MM.1S (cell line): Measurements from ENCODE around the gene MUC22.

ENCODE experiments used
- DNase-seq: peaks from one replicate; pipeline ENCODE4 v3.0.0-alpha.2; 2015
- H2AFZ ChIP-seq: fragments of 300-600 bp; sonication (generic); 2 replicates; pipeline ENCODE4 v1.6.0; 2016; ENCODE audit warnings: antibody characterized with exemption, low read length
- H3F3A ChIP-seq: fragments of 300-600 bp; sonication (generic); 2 replicates; pipeline ENCODE4 v1.6.1; 2016; ENCODE audit warnings: mild to moderate bottlenecking, antibody characterized with exemption, low read length, moderate library complexity, mixed read lengths; ENCODE audit not compliant: insufficient read depth
- H3K27ac ChIP-seq: fragments of 300-600 bp; sonication (generic); 2 replicates; pipeline ENCODE4 v1.5.1; 2016; ENCODE audit warnings: mild to moderate bottlenecking, low read length
- H3K27me3 ChIP-seq: fragments of 300-600 bp; sonication (generic); replicated peaks from 2 replicates; pipeline ENCODE4 v1.6.0; 2016; ENCODE audit warnings: low read length; ENCODE audit not compliant: insufficient read depth
- H3K36me3 ChIP-seq: fragments of 300-600 bp; sonication (generic); replicated peaks from 2 replicates; pipeline ENCODE4 v1.6.1; 2016; ENCODE audit warnings: mild to moderate bottlenecking, low read length, mixed read lengths; ENCODE audit not compliant: insufficient read depth
- H3K4me1 ChIP-seq: fragments of 300-600 bp; sonication (generic); 2 replicates; pipeline ENCODE4 v1.6.1; 2016; ENCODE audit warnings: low read length, mixed read lengths
- H3K4me2 ChIP-seq: fragments of 300-600 bp; sonication (generic); 2 replicates; pipeline ENCODE4 v1.6.0; 2016; ENCODE audit warnings: low read depth, low read length
- H3K4me3 ChIP-seq: fragments of 300-600 bp; sonication (generic); 2 replicates; pipeline ENCODE4 v1.5.1; 2016; ENCODE audit warnings: low read length, mixed read lengths
- H3K79me2 ChIP-seq: fragments of 300-600 bp; sonication (generic); 2 replicates; pipeline ENCODE4 v1.6.1; 2016; ENCODE audit warnings: mixed run types, low read length, mixed read lengths
- H3K9ac ChIP-seq: fragments of 300-600 bp; sonication (generic); 2 replicates; pipeline ENCODE4 v1.6.1; 2016; ENCODE audit warnings: low read length, mixed read lengths
- H3K9me2 ChIP-seq: fragments of 300-600 bp; sonication (generic); replicated peaks from 2 replicates; pipeline ENCODE4 v1.6.1; 2016; ENCODE audit warnings: mild to moderate bottlenecking, low read length, mixed read lengths; ENCODE audit not compliant: insufficient read depth
- H3K9me3 ChIP-seq: fragments of 300-600 bp; sonication (generic); replicated peaks from 2 replicates; pipeline ENCODE4 v1.6.1; 2016; ENCODE audit warnings: mild to moderate bottlenecking, low read length, mixed read lengths; ENCODE audit not compliant: insufficient read depth
- H4K20me1 ChIP-seq: fragments of 300-600 bp; sonication (generic); 2 replicates; pipeline ENCODE4 v1.6.1; 2016; ENCODE audit warnings: mild to moderate bottlenecking, low read length, moderate library complexity, mixed read lengths; ENCODE audit not compliant: insufficient read depth
- CTCF ChIP-seq: fragments of 300-600 bp; sonication (generic); IDR thresholded peaks from 2 replicates; pipeline ENCODE4 v1.5.1; 2016; ENCODE audit warnings: antibody characterized with exemption, low read length, mixed read lengths
- EZH2 ChIP-seq: fragments of 300-600 bp; sonication (generic); optimal IDR thresholded peaks from 2 replicates; pipeline ENCODE3; 2017; ENCODE audit warnings: low read depth, mild to moderate bottlenecking, antibody characterized with exemption, low read length, mixed read lengths
- EZH2phosphoT487 ChIP-seq: fragments of 300-600 bp; sonication (generic); IDR thresholded peaks from 2 replicates; pipeline ENCODE4 v1.6.1; 2018; ENCODE audit warnings: antibody characterized with exemption, low read length

The MUC22 gene

GRCh38 chr6:30963641-30964040, 46.6 kb upstream of the MUC22 start:
- Histone ChIP-seq H3F3A (no peaks in the 10 kb centered on the region), H3K79me2 (no peaks in the 10 kb centered on the region), H3K9ac (no peak overlapping the region), H3K4me2 (no peak overlapping the region), H3K9me3 (no peaks in the 10 kb centered on the region), H3K36me3 (no peaks in the 10 kb centered on the region), H3K4me1 (peaks cover 8% of the 10 kb centered on the region; the same call in 1 of the 2 replicates), H2AFZ (no peak overlapping the region), H3K9me2 (no peaks in the 10 kb centered on the region), H3K27ac (peak overlapping the region; percentile 15; the same call in 1 of the 2 replicates), H4K20me1 (no peaks in the 10 kb centered on the region), H3K4me3 (no peak overlapping the region), H3K27me3 (no peaks in the 10 kb centered on the region)
- TF ChIP-seq EZH2phosphoT487 (no peak), CTCF (no peak), EZH2 (no peak)
- no peak for DNase-seq

- no peaks in the 10 kb centered on the region for H3K27me3 ChIP-seq
- TF ChIP-seq CTCF (no peak), EZH2 (no peak), EZH2phosphoT487 (no peak)
- H3K36me3 ChIP-seq: no peaks in the 10 kb centered on the region
- H3K27ac ChIP-seq: peak overlapping the region; percentile 15; the same call in 1 of the 2 replicates
- H3K9me2 ChIP-seq: no peaks in the 10 kb centered on the region
- no peak overlapping the region for H2AFZ ChIP-seq
- H3K4me1 ChIP-seq: peaks cover 8% of the 10 kb centered on the region; the same call in 1 of the 2 replicates
- H3K9me3 ChIP-seq: no peaks in the 10 kb centered on the region
- no peak overlapping the region for H3K9ac ChIP-seq
- H4K20me1 ChIP-seq: no peaks in the 10 kb centered on the region
- no peak for DNase-seq
- no peak overlapping the region for H3K4me2 ChIP-seq
- H3F3A ChIP-seq: no peaks in the 10 kb centered on the region
- no peak overlapping the region for H3K4me3 ChIP-seq
- H3K79me2 ChIP-seq: no peaks in the 10 kb centered on the region
These were observed 46.2 kb upstream of the MUC22 start for GRCh38 chr6:30964075-30964474.

GRCh38 chr6:30965140-30965601, 45.1 kb upstream of the MUC22 start:
- Histone ChIP-seq H3K9me3 (no peaks in the 10 kb centered on the region), H3K4me3 (no peak overlapping the region), H4K20me1 (no peaks in the 10 kb centered on the region), H3K4me1 (peaks cover 8% of the 10 kb centered on the region; the same call in 1 of the 2 replicates), H3K36me3 (no peaks in the 10 kb centered on the region), H2AFZ (no peak overlapping the region), H3K9me2 (no peaks in the 10 kb centered on the region), H3K9ac (no peak overlapping the region), H3K4me2 (no peak overlapping the region), H3K27me3 (no peaks in the 10 kb centered on the region), H3K79me2 (no peaks in the 10 kb centered on the region), H3F3A (no peaks in the 10 kb centered on the region), H3K27ac (no peak overlapping the region)
- no peak for TF ChIP-seq EZH2phosphoT487
- TF ChIP-seq CTCF: no peak
- TF ChIP-seq EZH2: no peak
- no peak for DNase-seq
